ENCODE measurements around the gene MEX3C. TPM values are rescaled to one million over a fixed set of nuclear protein-coding genes. Genes with fewer than 3 reads are reported as not detected.

MEX3C gene
- polyA plus RNA-seq, 1 donor from 2014 or later: 58.6 TPM

DNA sequence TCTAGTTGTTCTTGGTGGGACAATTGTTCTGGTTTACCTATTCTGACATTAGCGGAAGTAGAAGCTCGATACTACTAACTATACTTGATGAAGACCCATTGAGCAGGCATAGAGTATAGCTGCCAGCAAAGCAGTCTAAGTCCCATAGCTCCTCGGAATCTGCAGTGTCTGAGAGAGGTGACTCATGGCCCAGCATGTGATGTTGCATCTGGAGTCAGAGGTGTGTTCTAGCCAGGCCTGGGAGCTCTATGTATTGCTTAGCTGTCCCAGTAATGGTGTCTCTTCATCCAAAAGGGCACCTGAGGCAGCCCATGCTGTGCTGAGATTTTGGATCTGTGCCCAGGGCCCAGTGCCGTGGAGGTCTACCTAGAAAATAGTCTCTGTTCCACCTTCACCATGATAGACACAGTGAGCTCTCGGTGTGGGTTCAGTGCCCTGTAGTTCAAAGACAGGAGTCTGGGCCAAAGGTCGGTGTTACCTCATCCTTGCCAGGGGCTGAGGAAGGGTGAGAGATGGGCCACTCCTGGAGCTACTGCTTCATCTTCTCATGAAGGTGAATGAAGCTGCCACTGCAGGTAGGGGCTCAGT is 47.3 kb downstream of the MEX3C start:
- Histone ChIP-seq H3F3A (ENCODE audit: insufficient read depth, low read length, poor library complexity, severe bottlenecking) (no peaks in the 10 kb centered on the region), H3K4me2 (ENCODE audit: low read length) (no peak overlapping the region), H3K27me3 (ENCODE audit: insufficient read depth, low read depth, low read length) (no peaks in the 10 kb centered on the region), H3K4me3 (ENCODE audit: low read length) (no peak overlapping the region), H3K9me3 (ENCODE audit: low read length) (no peaks in the 10 kb centered on the region), H3K9me2 (ENCODE audit: insufficient read depth, low read length) (no peaks in the 10 kb centered on the region), H2AFZ (ENCODE audit: low read depth, low read length) (no peak overlapping the region), H4K20me1 (ENCODE audit: insufficient read depth) (no peaks in the 10 kb centered on the region), H3K27ac (ENCODE audit: low read length) (no peak overlapping the region), H3K9ac (ENCODE audit: low read length) (no peak overlapping the region), H3K79me2 (replicated peaks; ENCODE audit: insufficient read depth, low read length) (no peaks in the 10 kb centered on the region), H3K36me3 (ENCODE audit: insufficient read depth, low read length) (no peaks in the 10 kb centered on the region)
- no peak for TF ChIP-seq MXI1 (conservative IDR thresholded peaks at IDR 0.05; ENCODE audit: poor library complexity, severe bottlenecking)
- no peak for TF ChIP-seq EP300 (conservative IDR thresholded peaks at IDR 0.05; ENCODE audit: poor library complexity, severe bottlenecking)
- no peak for TF ChIP-seq POLR2AphosphoS5 (IDR thresholded peaks at IDR 0.05)
- no peak for TF ChIP-seq RAD21 (conservative IDR thresholded peaks at IDR 0.05)
- no peak for TF ChIP-seq EZH2 (IDR thresholded peaks at IDR 0.05; ENCODE audit: borderline replicate concordance, insufficient read depth, low read length, poor library complexity, severe bottlenecking)
- TF ChIP-seq SMC3 (conservative IDR thresholded peaks at IDR 0.05; ENCODE audit: poor library complexity): no peak
- TF ChIP-seq, protein P1, sequence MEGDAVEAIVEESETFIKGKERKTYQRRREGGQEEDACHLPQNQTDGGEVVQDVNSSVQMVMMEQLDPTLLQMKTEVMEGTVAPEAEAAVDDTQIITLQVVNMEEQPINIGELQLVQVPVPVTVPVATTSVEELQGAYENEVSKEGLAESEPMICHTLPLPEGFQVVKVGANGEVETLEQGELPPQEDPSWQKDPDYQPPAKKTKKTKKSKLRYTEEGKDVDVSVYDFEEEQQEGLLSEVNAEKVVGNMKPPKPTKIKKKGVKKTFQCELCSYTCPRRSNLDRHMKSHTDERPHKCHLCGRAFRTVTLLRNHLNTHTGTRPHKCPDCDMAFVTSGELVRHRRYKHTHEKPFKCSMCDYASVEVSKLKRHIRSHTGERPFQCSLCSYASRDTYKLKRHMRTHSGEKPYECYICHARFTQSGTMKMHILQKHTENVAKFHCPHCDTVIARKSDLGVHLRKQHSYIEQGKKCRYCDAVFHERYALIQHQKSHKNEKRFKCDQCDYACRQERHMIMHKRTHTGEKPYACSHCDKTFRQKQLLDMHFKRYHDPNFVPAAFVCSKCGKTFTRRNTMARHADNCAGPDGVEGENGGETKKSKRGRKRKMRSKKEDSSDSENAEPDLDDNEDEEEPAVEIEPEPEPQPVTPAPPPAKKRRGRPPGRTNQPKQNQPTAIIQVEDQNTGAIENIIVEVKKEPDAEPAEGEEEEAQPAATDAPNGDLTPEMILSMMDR (IDR thresholded peaks at IDR 0.05; ENCODE audit: poor library complexity, severe bottlenecking): no peak
- no peak for TF ChIP-seq TAF1 (IDR thresholded peaks at IDR 0.05; ENCODE audit: low read depth)
- TF ChIP-seq, protein P2, sequence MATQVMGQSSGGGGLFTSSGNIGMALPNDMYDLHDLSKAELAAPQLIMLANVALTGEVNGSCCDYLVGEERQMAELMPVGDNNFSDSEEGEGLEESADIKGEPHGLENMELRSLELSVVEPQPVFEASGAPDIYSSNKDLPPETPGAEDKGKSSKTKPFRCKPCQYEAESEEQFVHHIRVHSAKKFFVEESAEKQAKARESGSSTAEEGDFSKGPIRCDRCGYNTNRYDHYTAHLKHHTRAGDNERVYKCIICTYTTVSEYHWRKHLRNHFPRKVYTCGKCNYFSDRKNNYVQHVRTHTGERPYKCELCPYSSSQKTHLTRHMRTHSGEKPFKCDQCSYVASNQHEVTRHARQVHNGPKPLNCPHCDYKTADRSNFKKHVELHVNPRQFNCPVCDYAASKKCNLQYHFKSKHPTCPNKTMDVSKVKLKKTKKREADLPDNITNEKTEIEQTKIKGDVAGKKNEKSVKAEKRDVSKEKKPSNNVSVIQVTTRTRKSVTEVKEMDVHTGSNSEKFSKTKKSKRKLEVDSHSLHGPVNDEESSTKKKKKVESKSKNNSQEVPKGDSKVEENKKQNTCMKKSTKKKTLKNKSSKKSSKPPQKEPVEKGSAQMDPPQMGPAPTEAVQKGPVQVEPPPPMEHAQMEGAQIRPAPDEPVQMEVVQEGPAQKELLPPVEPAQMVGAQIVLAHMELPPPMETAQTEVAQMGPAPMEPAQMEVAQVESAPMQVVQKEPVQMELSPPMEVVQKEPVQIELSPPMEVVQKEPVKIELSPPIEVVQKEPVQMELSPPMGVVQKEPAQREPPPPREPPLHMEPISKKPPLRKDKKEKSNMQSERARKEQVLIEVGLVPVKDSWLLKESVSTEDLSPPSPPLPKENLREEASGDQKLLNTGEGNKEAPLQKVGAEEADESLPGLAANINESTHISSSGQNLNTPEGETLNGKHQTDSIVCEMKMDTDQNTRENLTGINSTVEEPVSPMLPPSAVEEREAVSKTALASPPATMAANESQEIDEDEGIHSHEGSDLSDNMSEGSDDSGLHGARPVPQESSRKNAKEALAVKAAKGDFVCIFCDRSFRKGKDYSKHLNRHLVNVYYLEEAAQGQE (IDR thresholded peaks at IDR 0.05; ENCODE audit: borderline replicate concordance): no peak

DNA sequence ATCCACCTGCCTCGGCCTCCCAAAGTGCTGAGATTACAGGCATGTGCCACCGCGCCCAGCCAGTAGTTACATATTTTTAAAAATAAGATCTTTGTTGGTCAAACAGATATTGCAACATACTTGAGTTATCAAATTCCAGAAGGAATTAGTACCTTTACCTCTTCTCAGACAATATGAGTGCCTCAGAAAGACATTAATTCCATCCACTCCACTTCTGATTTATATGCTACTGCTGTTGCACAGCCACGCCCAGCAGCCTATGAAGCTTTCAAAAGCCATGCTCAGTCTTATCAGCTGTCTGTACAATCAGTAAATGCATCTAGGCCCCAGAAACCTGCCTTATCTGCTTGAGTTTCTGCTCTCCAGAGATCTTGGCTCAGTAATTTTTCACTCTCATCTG is 47.8 kb downstream of the MEX3C start:
- Histone ChIP-seq H3K4me2 (ENCODE audit: low read length) (no peak overlapping the region), H3K9me2 (ENCODE audit: insufficient read depth, low read length) (no peaks in the 10 kb centered on the region), H3K4me3 (ENCODE audit: low read length) (no peak overlapping the region), H3K36me3 (ENCODE audit: insufficient read depth, low read length) (no peaks in the 10 kb centered on the region), H3K9me3 (ENCODE audit: low read length) (no peaks in the 10 kb centered on the region), H4K20me1 (ENCODE audit: insufficient read depth) (no peaks in the 10 kb centered on the region), H3F3A (ENCODE audit: insufficient read depth, low read length, poor library complexity, severe bottlenecking) (no peaks in the 10 kb centered on the region), H2AFZ (ENCODE audit: low read depth, low read length) (no peak overlapping the region), H3K9ac (ENCODE audit: low read length) (no peak overlapping the region), H3K79me2 (replicated peaks; ENCODE audit: insufficient read depth, low read length) (no peaks in the 10 kb centered on the region), H3K27ac (ENCODE audit: low read length) (no peak overlapping the region), H3K27me3 (ENCODE audit: insufficient read depth, low read depth, low read length) (no peaks in the 10 kb centered on the region)
- no peak for TF ChIP-seq EZH2 (IDR thresholded peaks at IDR 0.05; ENCODE audit: borderline replicate concordance, insufficient read depth, low read length, poor library complexity, severe bottlenecking)
- no peak for TF ChIP-seq TAF1 (IDR thresholded peaks at IDR 0.05; ENCODE audit: low read depth)
- TF ChIP-seq MXI1 (conservative IDR thresholded peaks at IDR 0.05; ENCODE audit: poor library complexity, severe bottlenecking): no peak
- TF ChIP-seq, protein P1 (IDR thresholded peaks at IDR 0.05; ENCODE audit: poor library complexity, severe bottlenecking): no peak
- no peak for TF ChIP-seq POLR2AphosphoS5 (IDR thresholded peaks at IDR 0.05)
- TF ChIP-seq SMC3 (conservative IDR thresholded peaks at IDR 0.05; ENCODE audit: poor library complexity): no peak

All from neural cell (in vitro differentiated cells).